Ishikawa (cell line): ENCODE measurements around the gene VTN.

Experiments used
- CEBPB ChIP-seq: IDR thresholded peaks from 2 replicates; pipeline ENCODE4 v1.6.1; 2012
- CREB1 ChIP-seq: IDR thresholded peaks from 2 replicates; pipeline ENCODE4 v1.6.1; 2012; ENCODE audit warnings: low read depth
- EGR1 ChIP-seq: IDR thresholded peaks from 2 replicates; pipeline ENCODE4 v1.6.1; 2012
- EP300 ChIP-seq: IDR thresholded peaks from 2 replicates; pipeline ENCODE4 v1.6.1; 2012; ENCODE audit warnings: borderline replicate concordance
- FOXM1 ChIP-seq: IDR thresholded peaks from 2 replicates; pipeline ENCODE4 v1.6.1; 2012; ENCODE audit warnings: low read depth, borderline replicate concordance
- NFIC ChIP-seq: IDR thresholded peaks from 2 replicates; pipeline ENCODE4 v1.6.1; 2012
- RAD21 ChIP-seq: IDR thresholded peaks from 2 replicates; pipeline ENCODE4 v1.6.1; 2012; ENCODE audit warnings: low read depth
- TAF1 ChIP-seq: IDR thresholded peaks from 2 replicates; pipeline ENCODE4 v1.6.1; 2012; ENCODE audit warnings: low read depth, mild to moderate bottlenecking
- TCF12 ChIP-seq: IDR thresholded peaks from 2 replicates; pipeline ENCODE4 v1.6.1; 2012; ENCODE audit warnings: low read depth
- TEAD4 ChIP-seq: IDR thresholded peaks from 2 replicates; pipeline ENCODE4 v1.6.1; 2012
- YY1 ChIP-seq: IDR thresholded peaks from 2 replicates; pipeline ENCODE4 v1.6.1; 2012; ENCODE audit warnings: low read depth
- ZBTB7A ChIP-seq: IDR thresholded peaks from 2 replicates; pipeline ENCODE4 v1.6.1; 2012; ENCODE audit warnings: low read depth
- TF ChIP-seq, protein P1 (sequence below): IDR thresholded peaks from 2 replicates; pipeline ENCODE4 v1.6.1; 2012; ENCODE audit warnings: low read depth, mild to moderate bottlenecking

DNA sequence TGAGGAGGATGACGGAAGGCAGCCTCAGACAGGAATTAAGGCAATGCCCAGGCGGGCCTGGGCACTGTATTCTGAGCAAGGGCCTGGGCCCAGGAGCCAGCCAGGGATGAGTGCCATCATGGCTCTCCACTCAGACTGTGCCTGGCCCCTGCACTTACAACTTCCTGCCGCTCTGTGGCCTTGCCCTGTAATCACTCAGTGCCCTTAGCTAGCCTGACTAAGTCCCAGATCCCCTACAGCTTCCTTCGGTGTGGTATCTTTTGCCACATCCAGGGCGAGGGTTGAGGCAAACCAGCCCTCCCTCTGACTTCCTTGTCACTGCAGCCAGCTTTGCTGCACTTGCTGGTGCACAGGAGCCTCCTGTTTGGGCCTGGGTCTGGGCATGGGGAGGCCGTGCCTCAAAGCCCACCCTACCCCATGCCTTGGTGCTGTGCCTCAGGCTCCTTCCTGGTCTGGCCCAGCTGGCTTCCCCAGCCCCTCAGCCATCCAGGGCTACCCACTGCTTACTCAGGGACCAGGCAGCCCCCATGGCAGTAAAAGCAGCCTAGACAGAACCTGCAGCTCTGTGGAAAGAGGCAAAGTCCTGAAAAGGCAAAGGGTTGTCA is 26.6 kb upstream of the VTN start:
- TF ChIP-seq CREB1 (no peak), ZBTB7A (no peak), TEAD4 (no peak), YY1 (no peak), EP300 (no peak), TCF12 (no peak), RAD21 (no peak), NFIC (no peak), EGR1 (no peak), TAF1 (no peak), FOXM1 (no peak), CEBPB (no peak)
- TF ChIP-seq, protein P1, sequence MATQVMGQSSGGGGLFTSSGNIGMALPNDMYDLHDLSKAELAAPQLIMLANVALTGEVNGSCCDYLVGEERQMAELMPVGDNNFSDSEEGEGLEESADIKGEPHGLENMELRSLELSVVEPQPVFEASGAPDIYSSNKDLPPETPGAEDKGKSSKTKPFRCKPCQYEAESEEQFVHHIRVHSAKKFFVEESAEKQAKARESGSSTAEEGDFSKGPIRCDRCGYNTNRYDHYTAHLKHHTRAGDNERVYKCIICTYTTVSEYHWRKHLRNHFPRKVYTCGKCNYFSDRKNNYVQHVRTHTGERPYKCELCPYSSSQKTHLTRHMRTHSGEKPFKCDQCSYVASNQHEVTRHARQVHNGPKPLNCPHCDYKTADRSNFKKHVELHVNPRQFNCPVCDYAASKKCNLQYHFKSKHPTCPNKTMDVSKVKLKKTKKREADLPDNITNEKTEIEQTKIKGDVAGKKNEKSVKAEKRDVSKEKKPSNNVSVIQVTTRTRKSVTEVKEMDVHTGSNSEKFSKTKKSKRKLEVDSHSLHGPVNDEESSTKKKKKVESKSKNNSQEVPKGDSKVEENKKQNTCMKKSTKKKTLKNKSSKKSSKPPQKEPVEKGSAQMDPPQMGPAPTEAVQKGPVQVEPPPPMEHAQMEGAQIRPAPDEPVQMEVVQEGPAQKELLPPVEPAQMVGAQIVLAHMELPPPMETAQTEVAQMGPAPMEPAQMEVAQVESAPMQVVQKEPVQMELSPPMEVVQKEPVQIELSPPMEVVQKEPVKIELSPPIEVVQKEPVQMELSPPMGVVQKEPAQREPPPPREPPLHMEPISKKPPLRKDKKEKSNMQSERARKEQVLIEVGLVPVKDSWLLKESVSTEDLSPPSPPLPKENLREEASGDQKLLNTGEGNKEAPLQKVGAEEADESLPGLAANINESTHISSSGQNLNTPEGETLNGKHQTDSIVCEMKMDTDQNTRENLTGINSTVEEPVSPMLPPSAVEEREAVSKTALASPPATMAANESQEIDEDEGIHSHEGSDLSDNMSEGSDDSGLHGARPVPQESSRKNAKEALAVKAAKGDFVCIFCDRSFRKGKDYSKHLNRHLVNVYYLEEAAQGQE: no peak
